ENCODE data around the gene LMTK2.

LMTK2 gene

DNA sequence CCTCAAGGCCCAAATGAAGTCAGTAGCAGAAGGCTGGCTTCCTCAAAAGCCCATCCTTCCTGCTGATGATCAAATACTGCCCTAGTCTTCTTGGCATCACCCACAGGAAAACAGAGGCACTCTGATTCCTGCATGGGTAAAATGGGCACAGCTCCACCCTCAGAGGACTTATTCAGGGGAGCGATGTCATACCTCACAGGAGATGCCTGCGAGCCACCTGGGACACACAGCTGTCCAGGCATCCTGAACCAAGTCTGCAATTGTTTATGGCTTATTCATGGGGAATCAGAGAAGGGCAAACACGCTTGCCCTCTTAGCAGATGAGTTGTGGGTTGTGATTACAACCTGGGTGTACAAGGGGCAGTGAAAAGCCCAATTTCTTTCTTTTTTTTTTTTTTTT lies 22.0 kb upstream of the LMTK2 start:
- no peak for DNase-seq (ENCODE audit: low read depth)
- H3K4me3 ChIP-seq (ENCODE audit: control insufficient read depth, low read depth, low read length), result no peak overlapping the region
- TF ChIP-seq, protein P1, sequence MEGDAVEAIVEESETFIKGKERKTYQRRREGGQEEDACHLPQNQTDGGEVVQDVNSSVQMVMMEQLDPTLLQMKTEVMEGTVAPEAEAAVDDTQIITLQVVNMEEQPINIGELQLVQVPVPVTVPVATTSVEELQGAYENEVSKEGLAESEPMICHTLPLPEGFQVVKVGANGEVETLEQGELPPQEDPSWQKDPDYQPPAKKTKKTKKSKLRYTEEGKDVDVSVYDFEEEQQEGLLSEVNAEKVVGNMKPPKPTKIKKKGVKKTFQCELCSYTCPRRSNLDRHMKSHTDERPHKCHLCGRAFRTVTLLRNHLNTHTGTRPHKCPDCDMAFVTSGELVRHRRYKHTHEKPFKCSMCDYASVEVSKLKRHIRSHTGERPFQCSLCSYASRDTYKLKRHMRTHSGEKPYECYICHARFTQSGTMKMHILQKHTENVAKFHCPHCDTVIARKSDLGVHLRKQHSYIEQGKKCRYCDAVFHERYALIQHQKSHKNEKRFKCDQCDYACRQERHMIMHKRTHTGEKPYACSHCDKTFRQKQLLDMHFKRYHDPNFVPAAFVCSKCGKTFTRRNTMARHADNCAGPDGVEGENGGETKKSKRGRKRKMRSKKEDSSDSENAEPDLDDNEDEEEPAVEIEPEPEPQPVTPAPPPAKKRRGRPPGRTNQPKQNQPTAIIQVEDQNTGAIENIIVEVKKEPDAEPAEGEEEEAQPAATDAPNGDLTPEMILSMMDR (IDR thresholded peaks at IDR 0.05; ENCODE audit: control insufficient read depth, insufficient read depth, low read depth, low read length, missing control alignments), result no peak

DNA sequence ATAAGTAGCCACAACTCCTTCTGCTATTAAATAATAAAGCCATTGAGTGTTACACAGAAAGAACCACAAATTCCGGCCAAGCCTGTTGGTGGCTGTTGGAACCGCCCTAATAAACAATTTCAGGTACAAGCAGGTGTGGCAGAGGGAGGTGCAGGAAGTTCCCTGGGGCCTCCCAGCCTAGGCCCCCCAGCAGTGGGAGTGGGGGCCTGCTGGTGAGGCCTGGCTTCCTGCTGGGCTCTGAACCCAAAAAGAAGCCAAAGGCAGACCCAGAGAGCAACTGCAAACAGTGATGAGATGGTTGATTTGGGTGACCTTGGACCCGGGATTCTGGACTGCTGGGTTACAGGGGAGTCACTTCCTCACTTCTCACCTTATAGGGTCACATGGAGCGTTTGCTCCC lies 21.0 kb upstream of the LMTK2 start:
- TF ChIP-seq, protein P1 (IDR thresholded peaks at IDR 0.05; ENCODE audit: control insufficient read depth, insufficient read depth, low read depth, low read length, missing control alignments), result no peak
- DNase-seq (ENCODE audit: low read depth), result no peak
- H3K4me3 ChIP-seq (ENCODE audit: control insufficient read depth, low read depth, low read length), result no peak overlapping the region

DNA sequence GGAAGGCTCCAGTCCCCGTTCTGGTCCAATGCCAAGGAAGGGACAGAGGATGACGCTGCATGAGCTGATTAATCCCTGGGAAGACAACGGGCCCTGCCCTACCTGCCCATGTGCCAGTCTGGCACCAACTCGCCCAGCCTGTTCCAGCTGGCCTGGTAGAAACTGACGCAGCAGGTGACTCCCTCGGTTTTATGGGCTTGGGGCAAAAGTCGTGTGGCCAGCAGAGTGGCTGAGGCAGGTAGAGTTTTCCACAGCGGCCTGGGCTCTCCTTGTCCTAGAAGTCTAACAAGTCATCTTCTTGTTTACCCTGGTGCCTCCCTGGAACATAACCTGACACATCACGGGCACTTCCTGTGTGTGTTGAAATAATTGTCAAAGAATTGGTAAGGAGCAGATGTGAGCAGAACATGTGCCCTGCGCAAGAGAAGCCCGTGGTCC lies 20.4 kb upstream of the LMTK2 start:
- H3K4me3 ChIP-seq (ENCODE audit: control insufficient read depth, low read depth, low read length), result no peak overlapping the region
- no peak for DNase-seq (ENCODE audit: low read depth)
- TF ChIP-seq, protein P1 (IDR thresholded peaks at IDR 0.05; ENCODE audit: control insufficient read depth, insufficient read depth, low read depth, low read length, missing control alignments), result no peak

DNA sequence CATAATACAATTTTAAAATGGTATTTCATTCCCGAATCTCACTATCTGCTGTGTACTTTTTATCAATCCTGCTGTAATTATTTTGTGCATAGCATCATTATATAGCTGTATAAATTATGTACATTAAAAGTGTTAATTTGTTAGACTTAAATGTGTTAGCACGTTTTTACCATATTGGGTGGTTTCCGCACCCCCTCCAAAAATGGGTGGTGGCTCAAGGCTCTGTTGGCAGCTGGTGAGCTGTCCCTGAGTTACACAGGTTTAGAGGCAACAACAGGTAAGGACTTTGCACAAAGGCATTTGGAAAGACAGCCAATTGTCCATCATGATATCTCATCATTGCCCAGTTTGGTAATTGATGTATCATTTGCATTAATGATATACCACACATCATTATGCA lies 18.6 kb upstream of the LMTK2 start:
- DNase-seq (ENCODE audit: low read depth), result no peak
- no peak overlapping the region for H3K4me3 ChIP-seq (ENCODE audit: control insufficient read depth, low read depth, low read length)
- TF ChIP-seq, protein P1 (IDR thresholded peaks at IDR 0.05; ENCODE audit: control insufficient read depth, insufficient read depth, low read depth, low read length, missing control alignments), result no peak

DNA sequence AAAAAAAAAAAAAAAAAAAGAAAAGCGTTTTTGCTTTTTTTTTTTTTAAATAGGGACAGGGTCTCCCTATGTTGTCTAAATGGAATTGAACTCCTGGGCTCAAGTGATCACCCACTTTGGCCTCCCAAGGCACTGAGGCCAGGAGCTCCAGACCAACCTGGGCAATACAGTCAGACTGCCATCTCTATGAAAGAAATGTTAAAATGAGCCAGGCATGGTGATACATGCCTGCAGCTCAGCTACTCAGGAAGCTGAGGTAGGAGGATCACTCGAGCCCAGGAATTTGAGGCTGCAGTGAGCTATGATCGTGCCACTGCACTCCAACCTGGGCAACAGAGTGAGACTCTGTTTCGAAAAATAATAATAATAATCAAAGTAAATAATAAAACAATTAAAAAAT lies 16.5 kb upstream of the LMTK2 start:
- TF ChIP-seq, protein P1 (IDR thresholded peaks at IDR 0.05; ENCODE audit: control insufficient read depth, insufficient read depth, low read depth, low read length, missing control alignments), result no peak
- H3K4me3 ChIP-seq (ENCODE audit: control insufficient read depth, low read depth, low read length), result no peak overlapping the region
- DNase-seq (ENCODE audit: low read depth), result no peak

DNA sequence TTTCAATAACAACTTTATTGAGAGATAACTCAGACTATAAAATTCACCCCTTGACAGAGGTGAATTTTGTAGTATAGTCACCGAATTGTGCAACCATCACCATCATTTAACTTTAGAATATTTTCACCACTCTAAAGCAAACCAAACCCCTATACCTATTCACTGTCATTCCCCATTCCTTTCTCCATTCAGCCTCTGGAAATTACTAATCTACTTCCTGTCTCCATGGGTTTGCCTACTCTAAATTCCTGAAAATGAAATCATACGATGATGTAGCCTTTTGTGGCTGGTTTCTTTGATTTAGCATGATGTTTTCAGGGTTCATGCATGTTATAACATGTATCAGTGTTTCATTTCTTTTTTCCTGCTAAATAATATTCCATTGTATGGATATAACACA lies 15.6 kb upstream of the LMTK2 start:
- DNase-seq (ENCODE audit: low read depth), result no peak
- TF ChIP-seq, protein P1 (IDR thresholded peaks at IDR 0.05; ENCODE audit: control insufficient read depth, insufficient read depth, low read depth, low read length, missing control alignments), result no peak
- no peak overlapping the region for H3K4me3 ChIP-seq (ENCODE audit: control insufficient read depth, low read depth, low read length)

DNA sequence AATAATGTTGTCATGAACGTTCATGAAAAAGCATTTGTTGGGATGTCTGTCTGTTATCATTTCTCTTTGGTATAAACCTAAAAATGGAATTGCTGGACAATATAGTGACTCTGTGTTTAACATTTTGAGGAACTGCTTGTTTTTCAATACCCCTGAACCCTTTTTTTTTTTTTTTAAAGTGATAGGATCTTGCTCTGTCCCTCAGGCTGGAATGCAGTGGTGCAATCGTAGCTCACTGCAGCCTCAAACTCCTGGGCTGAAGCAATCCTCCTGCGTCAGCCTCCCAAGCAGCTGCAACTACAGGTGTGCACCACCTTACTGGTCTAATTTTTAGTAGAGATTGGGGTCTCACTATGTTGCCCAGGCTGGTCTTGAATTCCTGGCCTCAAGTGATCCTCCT lies 15.1 kb upstream of the LMTK2 start:
- H3K4me3 ChIP-seq (ENCODE audit: control insufficient read depth, low read depth, low read length), result no peak overlapping the region
- DNase-seq (ENCODE audit: low read depth), result no peak
- TF ChIP-seq, protein P1 (IDR thresholded peaks at IDR 0.05; ENCODE audit: control insufficient read depth, insufficient read depth, low read depth, low read length, missing control alignments), result no peak
